T-cell (primary cell): ENCODE data around the gene HSBP1L1. TPM values are rescaled to one million over a fixed set of nuclear protein-coding genes. Genes with fewer than 3 reads are reported as not detected.
"Not testable (repeated sequence)": the region's sequence is repeated elsewhere in the genome, so short reads cannot be mapped to it uniquely, and the experiment has no call there.

Experiments
- ATAC-seq, 4 experiments: fragments of 200-7000 bp in 3 of 4; fragments of 150-1000 bp in 1 of 4; cut with Tn5 transposase; replicated peaks in 1 of 4; 1 replicate in 3 of 4; 2 replicates in 1 of 4; pipeline ENCODE4 v1.10.0; 2021; ENCODE audit warnings: moderate library complexity in 3 of 4, mild to moderate bottlenecking in 2 of 4, moderate number of reproducible peaks in 1 of 4
- CTCF ChIA-PET, 2 donors: fragments of 300-600 bp; sonication (Branson Sonifier 250); formaldehyde crosslinking; loops; one replicate each; lab custom pipeline; 2022; ENCODE audit warnings: antibody characterized with exemption in 2 of 2; lab: Charles Lee
- POLR2A ChIA-PET, 2 donors: fragments of 300-600 bp; sonication (Branson Sonifier 250); formaldehyde crosslinking; loops; one replicate each; lab custom pipeline; 2022; ENCODE audit warnings: antibody characterized with exemption in 2 of 2; lab: Charles Lee
- DNase-seq, 35 experiments: peaks; one replicate each; pipeline versions ENCODE4 v3.0.0 to v3.0.0-alpha.2; 2013 to 2023
- H3K27ac ChIP-seq: one replicate; pipeline ENCODE4 v1.5.1; 2013; ENCODE audit warnings: low read length
- H3K27me3 ChIP-seq, 2 experiments: replicated peaks in 1 of 2; 1 replicate in 1 of 2; 2 replicates in 1 of 2; pipeline versions ENCODE4 v1.6.1 to v1.7.0; 2013; ENCODE audit warnings: low read length in 1 of 2, mixed read lengths in 1 of 2; ENCODE audit not compliant: control insufficient read depth in 2 of 2, insufficient read depth in 2 of 2; ENCODE audit errors: extremely low read depth in 1 of 2
- H3K36me3 ChIP-seq, 2 donors: 1 replicate in 1 of 2; 2 replicates in 1 of 2; pipeline versions ENCODE4 v1.6.1 to v1.7.0; 2013; ENCODE audit warnings: low read length in 1 of 2; ENCODE audit not compliant: control insufficient read depth in 2 of 2, insufficient read depth in 1 of 2; ENCODE audit errors: extremely low read depth in 1 of 2
- H3K4me1 ChIP-seq, 2 experiments: 1 replicate in 1 of 2; 2 replicates in 1 of 2; pipeline versions ENCODE4 v1.6.1 to v1.7.0; 2013; ENCODE audit warnings: low read length in 2 of 2, mixed read lengths in 1 of 2; ENCODE audit not compliant: insufficient read depth in 2 of 2, control insufficient read depth in 1 of 2; ENCODE audit errors: extremely low read depth in 1 of 2
- H3K4me3 ChIP-seq, 2 donors: 1 replicate in 1 of 2; 2 replicates in 1 of 2; pipeline versions ENCODE4 v1.5.1 to v1.7.0; 2013; ENCODE audit warnings: mild to moderate bottlenecking in 2 of 2, low read length in 1 of 2, moderate library complexity in 1 of 2; ENCODE audit not compliant: control insufficient read depth in 1 of 2; ENCODE audit errors: extremely low read depth in 1 of 2
- H3K9me3 ChIP-seq: 2 replicates; pipeline ENCODE4 v1.7.0; 2013
- H3K27ac Mint-ChIP-seq, 2 donors: one replicate each; pipeline ENCODE4 v1.8.0; 2020 to 2021; ENCODE audit warnings: mild to moderate bottlenecking in 2 of 2, mixed read lengths in 2 of 2
- H3K27me3 Mint-ChIP-seq, 2 donors: one replicate each; pipeline ENCODE4 v1.8.0; 2021 to 2022; ENCODE audit warnings: mixed read lengths in 2 of 2
- H3K36me3 Mint-ChIP-seq: one replicate; pipeline ENCODE4 v1.8.0; 2021; ENCODE audit warnings: mixed read lengths
- H3K4me1 Mint-ChIP-seq, 3 donors: one replicate each; pipeline ENCODE4 v1.8.0; 2020 to 2022; ENCODE audit warnings: mixed read lengths in 3 of 3, mild to moderate bottlenecking in 1 of 3
- H3K4me3 Mint-ChIP-seq, 3 donors: one replicate each; pipeline ENCODE4 v1.8.0; 2020 to 2022; ENCODE audit warnings: mild to moderate bottlenecking in 3 of 3, mixed read lengths in 3 of 3, moderate library complexity in 3 of 3
- H3K9me3 Mint-ChIP-seq, 3 donors: one replicate each; pipeline ENCODE4 v1.8.0; 2020 to 2022; ENCODE audit warnings: mixed read lengths in 3 of 3
- WGBS: methylation state at CpG from one replicate; pipeline ENCODE4 v1.1.5; 2013; ENCODE audit warnings: missing lambda C conversion rate; ENCODE audit not compliant: insufficient coverage; 5-methylcytosine and 5-hydroxymethylcytosine counted together
- total RNA-seq, 35 experiments: library from RNA in 6 of 35; stranded (reverse) in 6 of 35; fragments of 120-200 nt in 1 of 35; gene quantifications; one replicate each; pipeline versions ENCODE4 v1.2.1 to v1.2.4 and lab custom pipeline; 2013 to 2026

The HSBP1L1 gene
- total RNA-seq, 5 donors from 2014 or later (not counting 1 experiment from before 2014, with no cell fraction given) = 17.3 to 26.6 (median 20.6) TPM

GRCh38 chr18:80009661-80010550 is 45.5 kb downstream of the HSBP1L1 start:
- no peak for ATAC-seq
- no peaks in the 10 kb centered on the region for H3K9me3 ChIP-seq
- Mint-ChIP-seq H3K4me1 (no peaks in the 10 kb centered on the region), H3K4me3 (no peak overlapping the region), H3K9me3 (peaks cover 3 to 35% (median 12%) of the 10 kb centered on the region in 3 donors), H3K27ac (no peak overlapping the region), H3K36me3 (peaks cover 20% of the 10 kb centered on the region), H3K27me3 (no peaks in the 10 kb centered on the region)
- no peak overlapping the region for H3K27ac ChIP-seq
- ChIA-PET POLR2A (interaction anchor here in 1 of 2 donors (0.6 kb wide), 1 partner anchor 301 kb away, joined by 3 read pairs; no protein-coding TSS in a partner anchor), CTCF (no interaction called here)
- 89% methylated on average over 13 of the region's 16 CpGs for WGBS
- DNase-seq = no peak
- no peaks in the 10 kb centered on the region for H3K4me1 ChIP-seq
- no peaks in the 10 kb centered on the region for H3K36me3 ChIP-seq
- H3K27me3 ChIP-seq = no peaks in the 10 kb centered on the region
- H3K4me3 ChIP-seq = peak overlapping the region in 1 of 2 donors; percentile 3

DNA sequence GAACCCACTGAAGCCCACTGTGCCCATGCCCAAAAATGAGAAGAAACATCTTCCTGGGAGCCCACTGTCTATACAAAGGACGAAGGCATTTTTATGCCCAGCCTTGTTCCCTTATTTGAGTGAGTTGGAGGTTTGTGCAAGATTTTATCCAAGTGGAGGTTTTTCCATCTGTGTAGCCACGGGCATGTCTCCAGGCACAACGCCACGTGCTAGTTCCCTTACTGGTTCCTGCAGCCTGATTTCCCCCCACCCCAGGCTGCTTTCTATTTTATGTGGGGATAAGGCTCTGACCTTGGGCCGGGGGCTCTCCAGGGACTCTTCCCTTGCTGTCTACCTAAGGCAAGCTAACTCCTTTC is 46.1 kb downstream of the HSBP1L1 start:
- POLR2A ChIA-PET = no interaction called here
- Histone ChIP-seq H3K27me3 (no peaks in the 10 kb centered on the region), H3K4me1 (no peaks in the 10 kb centered on the region), H3K4me3 (no peak overlapping the region), H3K27ac (no peak overlapping the region), H3K9me3 (no peaks in the 10 kb centered on the region), H3K36me3 (no peaks in the 10 kb centered on the region)
- ATAC-seq (no peak), DNase-seq (no peak)
- H3K4me1 Mint-ChIP-seq = no peaks in the 10 kb centered on the region
- no peaks in the 10 kb centered on the region for H3K27me3 Mint-ChIP-seq
- H3K9me3 Mint-ChIP-seq = peaks cover 3 to 35% (median 12%) of the 10 kb centered on the region in 3 donors
- no peak overlapping the region for H3K27ac Mint-ChIP-seq
- CTCF ChIA-PET = no interaction called here
- peaks cover 20% of the 10 kb centered on the region for H3K36me3 Mint-ChIP-seq
- no peak overlapping the region for H3K4me3 Mint-ChIP-seq
- WGBS = no CpG with 5 or more reads among the region's 5 CpGs

GRCh38 chr18:80011496-80012137 is 47.2 kb downstream of the HSBP1L1 start:
- H3K4me1 ChIP-seq, H3K9me3 ChIP-seq, H3K27ac Mint-ChIP-seq, H3K4me3 ChIP-seq, ATAC-seq, H3K27ac ChIP-seq, H3K4me1 Mint-ChIP-seq, H3K4me3 Mint-ChIP-seq, POLR2A ChIA-PET, H3K27me3 Mint-ChIP-seq, DNase-seq, H3K36me3 ChIP-seq, H3K27me3 ChIP-seq, CTCF ChIA-PET: not testable (repeated sequence)
- WGBS = 100% methylated on average over 4 of the region's 14 CpGs
- H3K9me3 Mint-ChIP-seq = peaks cover 3 to 35% (median 12%) of the 10 kb centered on the region in 3 donors
- peaks cover 20% of the 10 kb centered on the region for H3K36me3 Mint-ChIP-seq

DNA sequence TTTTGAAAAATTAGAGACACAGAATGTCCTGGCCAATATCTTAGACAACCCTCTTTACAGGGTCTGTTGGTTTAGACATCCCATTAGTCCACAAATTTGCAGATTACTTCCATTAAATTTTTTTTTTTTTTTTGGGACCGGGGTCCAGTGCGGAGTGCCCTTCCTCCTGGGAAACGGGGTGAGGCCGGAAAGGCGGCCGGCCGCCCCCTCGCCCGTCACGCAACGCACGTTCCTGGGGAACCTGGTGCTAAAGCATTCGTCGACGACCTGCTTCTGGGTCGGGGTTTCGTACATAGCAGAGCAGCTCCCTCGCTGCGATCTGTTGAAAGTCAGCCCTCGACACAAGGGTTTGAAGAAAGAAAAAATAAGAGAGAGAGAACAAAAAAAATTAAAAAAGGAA is 48.3 kb downstream of the HSBP1L1 start:
- H3K36me3 ChIP-seq = no peaks in the 10 kb centered on the region
- ChIA-PET POLR2A (no interaction called here), CTCF (no interaction called here)
- no peaks in the 10 kb centered on the region for H3K4me1 Mint-ChIP-seq
- peaks cover 20% of the 10 kb centered on the region for H3K36me3 Mint-ChIP-seq
- H3K4me3 Mint-ChIP-seq = no peak overlapping the region
- no peaks in the 10 kb centered on the region for H3K27me3 ChIP-seq
- no peaks in the 10 kb centered on the region for H3K9me3 ChIP-seq
- H3K27me3 Mint-ChIP-seq = no peaks in the 10 kb centered on the region
- no peak overlapping the region for H3K4me3 ChIP-seq
- H3K4me1 ChIP-seq = no peaks in the 10 kb centered on the region
- peaks cover 3 to 35% (median 12%) of the 10 kb centered on the region in 3 donors for H3K9me3 Mint-ChIP-seq
- H3K27ac ChIP-seq = no peak overlapping the region
- DNase-seq (no peak), ATAC-seq (no peak)
- H3K27ac Mint-ChIP-seq = no peak overlapping the region
- WGBS = 95% methylated on average over 19 of the region's 20 CpGs

Other genes starting within 250 kb of the HSBP1L1 start
- not detected for gene KCNG2, start 166.7 kb upstream of the HSBP1L1 start, total RNA-seq
- 10 to 100 TPM; 28.4 to 66.5 (median 37.6) TPM for gene SLC66A2, start 13.0 kb upstream of the HSBP1L1 start, total RNA-seq
- 10 to 100 TPM; 61.2 to 77.8 (median 72.7) TPM for gene TXNL4A, start 23.9 kb downstream of the HSBP1L1 start, total RNA-seq
- gene RBFA, start 69.8 kb downstream of the HSBP1L1 start, total RNA-seq = 10 to 100 TPM; 17.9 to 27.4 (median 20.9) TPM
- gene ADNP2, start 144.6 kb downstream of the HSBP1L1 start, total RNA-seq = 10 to 100 TPM; 17.0 to 36.3 (median 18.1) TPM